ENCODE measurements around the gene ADRA2C.

The ADRA2C gene

DNA sequence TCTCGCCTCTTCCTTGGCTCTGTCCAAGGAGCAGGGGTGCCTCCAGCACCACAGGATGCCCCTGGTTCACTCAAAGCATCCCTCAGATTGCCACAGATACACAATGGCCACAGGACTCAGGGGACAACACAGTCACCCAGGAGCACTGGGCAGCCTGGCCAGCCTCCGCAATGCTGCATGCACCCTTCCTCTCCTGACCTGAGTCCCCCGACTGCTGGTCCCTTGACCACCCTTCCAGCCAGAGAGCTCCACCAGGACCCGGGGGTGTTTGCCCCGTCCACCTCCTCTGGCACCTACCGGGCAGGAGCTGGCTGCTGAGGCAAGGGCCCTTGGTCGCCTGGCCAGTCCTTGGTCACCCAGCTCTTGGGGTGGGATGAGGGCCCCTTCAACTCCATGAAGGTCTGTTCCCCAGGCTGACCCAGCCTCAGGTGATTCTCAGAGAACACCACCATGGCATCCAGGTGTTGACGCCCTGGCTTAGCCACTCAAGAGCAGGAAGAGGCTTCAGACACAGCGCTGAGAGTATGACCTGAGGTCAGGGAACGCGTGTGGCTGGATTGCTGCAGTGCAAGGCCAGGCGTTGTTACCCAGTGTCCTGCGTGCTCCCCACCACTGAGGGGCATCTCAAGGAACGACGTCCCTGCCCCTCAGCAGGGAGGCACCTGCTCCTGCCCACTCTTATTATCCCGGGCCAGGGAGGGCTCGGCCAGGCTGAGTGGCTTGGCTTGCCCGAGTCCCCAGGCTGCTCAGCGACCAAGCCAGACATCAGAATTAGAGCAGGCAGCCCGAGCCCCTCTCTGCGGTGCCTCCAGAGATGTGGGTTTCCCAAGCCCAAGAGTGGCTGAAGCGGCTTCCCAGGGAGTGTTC lies 10.2 kb downstream of the ADRA2C start:
- H3K9me3 Mint-ChIP-seq: no peaks in the 10 kb centered on the region
- no peaks in the 10 kb centered on the region for H3K36me3 Mint-ChIP-seq
- no peaks in the 10 kb centered on the region for H3K4me1 Mint-ChIP-seq
- ATAC-seq (peak; percentile 6), DNase-seq (ENCODE audit: low spot score in 2 of 2) (no peak)
- no peak overlapping the region for H3K4me3 Mint-ChIP-seq
- H3K27ac Mint-ChIP-seq: no peak overlapping the region

DNA sequence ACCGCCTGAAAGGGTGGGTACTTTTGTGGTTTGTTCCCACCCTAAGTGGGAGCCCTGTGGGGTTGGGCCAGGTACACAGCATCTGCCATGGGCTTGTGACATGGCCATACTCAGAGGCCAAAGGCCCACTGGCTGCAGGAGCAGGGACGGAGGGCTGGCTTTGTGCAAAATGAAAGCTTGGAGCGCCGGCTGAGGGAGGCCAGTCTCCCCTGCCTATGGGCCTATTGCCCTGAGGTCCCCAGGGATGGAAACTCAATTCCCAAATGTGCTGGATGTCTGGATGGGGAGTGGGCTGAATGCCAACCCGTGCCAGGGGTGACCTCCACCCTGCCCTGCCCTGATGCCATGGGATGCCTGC lies 10.8 kb downstream of the ADRA2C start:
- H3K36me3 Mint-ChIP-seq: no peaks in the 10 kb centered on the region
- H3K4me1 Mint-ChIP-seq: no peaks in the 10 kb centered on the region
- no peaks in the 10 kb centered on the region for H3K9me3 Mint-ChIP-seq
- ATAC-seq (no peak), DNase-seq (ENCODE audit: low spot score in 2 of 2) (no peak)
- H3K27ac Mint-ChIP-seq: no peak overlapping the region
- H3K4me3 Mint-ChIP-seq: no peak overlapping the region

DNA sequence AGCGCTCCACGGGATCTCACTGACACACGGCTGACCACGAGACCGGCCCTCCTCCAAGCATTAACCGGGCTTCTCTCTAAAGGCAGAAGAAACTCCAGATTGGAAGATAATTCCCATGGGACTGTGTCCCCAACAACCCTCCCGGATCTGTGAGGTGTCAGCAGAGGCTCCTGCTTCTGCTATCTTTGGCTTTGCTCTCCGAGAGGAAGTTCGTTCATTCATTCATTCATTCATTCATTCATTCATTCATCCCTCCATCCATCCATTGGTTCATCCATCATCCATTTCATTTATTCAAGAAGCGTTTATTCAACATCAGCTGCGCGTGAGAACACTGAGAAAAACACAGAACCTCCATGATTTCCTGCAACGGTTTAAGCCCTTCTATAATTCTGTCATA lies 11.5 kb downstream of the ADRA2C start:
- no peak overlapping the region for H3K27ac Mint-ChIP-seq
- no peaks in the 10 kb centered on the region for H3K9me3 Mint-ChIP-seq

DNA sequence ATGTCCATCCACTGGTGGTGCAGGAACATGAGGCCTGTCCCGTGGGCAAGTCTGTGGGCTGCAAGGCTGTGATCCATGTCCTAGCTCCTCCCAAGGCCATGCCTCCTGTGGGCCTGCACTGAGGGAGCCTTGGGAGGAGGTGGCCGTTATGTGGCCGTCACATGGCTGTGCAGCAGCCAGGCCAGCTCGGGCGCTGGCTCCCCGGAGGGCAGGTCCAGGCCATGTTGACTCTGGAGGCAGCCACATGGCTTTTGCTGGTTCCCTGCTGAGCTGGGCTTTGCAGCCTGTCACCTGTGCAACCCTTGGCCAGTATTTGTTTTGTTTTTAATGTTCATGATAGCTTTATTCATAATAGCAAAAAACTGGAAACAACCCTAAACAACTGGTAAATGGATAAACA lies 13.3 kb downstream of the ADRA2C start:
- H3K4me1 Mint-ChIP-seq: no peaks in the 10 kb centered on the region
- no peak overlapping the region for H3K27ac Mint-ChIP-seq
- no peaks in the 10 kb centered on the region for H3K36me3 Mint-ChIP-seq
- H3K9me3 Mint-ChIP-seq: no peaks in the 10 kb centered on the region
- H3K4me3 Mint-ChIP-seq: no peak overlapping the region
- no peak for DNase-seq (ENCODE audit: low spot score in 2 of 2)
- ATAC-seq: no peak

More for the DNA sequence above, 11.5 kb downstream of the ADRA2C start:
- ATAC-seq (no peak), DNase-seq (ENCODE audit: low spot score in 2 of 2) (no peak)
- Mint-ChIP-seq H3K4me1 (no peaks in the 10 kb centered on the region), H3K4me3 (no peak overlapping the region), H3K36me3 (no peaks in the 10 kb centered on the region)

DNA sequence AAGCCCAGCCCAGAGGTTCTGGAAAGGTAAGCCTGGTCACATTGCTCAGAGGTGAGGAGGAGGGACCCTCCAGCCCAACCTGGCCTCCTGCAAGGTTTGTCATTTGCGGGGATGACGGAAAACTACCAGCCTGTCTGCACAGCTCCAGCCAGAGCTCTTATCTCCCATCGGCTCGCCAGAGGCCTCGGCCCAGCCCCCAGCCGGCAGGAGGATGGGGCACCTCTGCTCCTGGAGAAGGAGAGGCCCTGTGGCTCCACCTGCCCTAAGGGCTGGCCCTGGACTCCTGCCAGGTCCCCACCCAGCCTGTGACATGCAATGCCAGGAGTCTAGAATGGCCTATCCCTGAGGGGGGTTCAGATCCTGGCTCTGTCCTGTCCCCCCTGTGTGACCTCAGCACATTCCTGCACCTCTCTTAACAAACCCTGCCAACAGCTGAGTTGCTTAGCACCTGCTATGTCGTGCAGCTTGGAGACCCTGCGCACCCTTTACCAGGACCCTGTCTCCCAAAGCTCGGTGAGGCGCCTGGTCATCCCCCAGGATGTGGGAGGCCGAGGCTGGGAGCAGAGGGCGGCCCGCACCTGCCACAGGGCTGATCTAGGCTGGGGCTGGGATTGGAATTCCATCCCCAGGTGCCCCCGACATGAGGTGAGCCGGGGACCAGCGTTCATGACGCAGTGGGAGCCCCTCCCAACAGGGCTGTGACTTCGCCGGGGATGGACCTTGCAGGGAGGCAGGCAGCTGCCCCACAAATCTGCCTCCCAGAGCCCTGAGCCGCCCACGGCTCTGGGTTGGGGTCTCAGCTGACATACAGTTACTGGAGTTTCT lies 14.4 kb downstream of the ADRA2C start:
- ATAC-seq (no peak), DNase-seq (ENCODE audit: low spot score in 2 of 2) (no peak)
- Mint-ChIP-seq H3K9me3 (no peaks in the 10 kb centered on the region), H3K27ac (no peak overlapping the region), H3K36me3 (no peaks in the 10 kb centered on the region), H3K4me1 (no peaks in the 10 kb centered on the region), H3K4me3 (no peak overlapping the region)

DNA sequence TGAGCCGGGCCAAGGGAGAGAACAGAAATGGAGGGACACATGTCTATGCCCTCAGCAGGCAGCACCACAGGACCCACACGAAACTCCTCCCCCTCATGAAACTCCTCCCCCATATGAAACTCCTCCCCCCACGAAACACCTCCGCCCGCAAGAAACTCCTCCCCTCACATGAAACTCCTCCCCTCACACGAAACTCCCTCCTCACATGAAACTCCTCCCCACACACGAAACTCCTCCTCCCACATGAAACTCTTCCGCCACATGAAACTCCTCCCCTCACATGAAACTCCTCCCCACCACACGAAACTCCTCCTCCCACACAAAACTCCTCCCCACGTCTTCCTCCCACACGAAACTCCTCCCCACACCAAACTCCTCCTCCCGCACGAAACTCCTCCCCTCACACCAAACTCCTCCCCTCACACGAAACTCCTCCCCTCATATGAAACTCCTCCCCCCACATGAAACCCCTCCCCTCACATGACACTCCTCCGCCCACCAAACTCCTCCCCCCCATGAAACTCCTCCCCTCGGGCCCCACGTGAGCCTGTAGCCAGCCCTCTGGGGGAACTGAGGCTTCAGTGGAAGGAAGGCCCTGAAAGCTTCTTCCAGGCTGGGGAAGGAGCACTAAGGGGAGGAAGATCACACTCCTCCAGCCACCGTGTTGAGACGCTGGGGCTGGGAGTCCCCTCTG lies 15.2 kb downstream of the ADRA2C start:
- ATAC-seq (no peak), DNase-seq (ENCODE audit: low spot score in 2 of 2) (no peak)
- Mint-ChIP-seq H3K4me1 (no peaks in the 10 kb centered on the region), H3K9me3 (no peaks in the 10 kb centered on the region), H3K4me3 (no peak overlapping the region), H3K27ac (no peak overlapping the region), H3K36me3 (no peaks in the 10 kb centered on the region)

DNA sequence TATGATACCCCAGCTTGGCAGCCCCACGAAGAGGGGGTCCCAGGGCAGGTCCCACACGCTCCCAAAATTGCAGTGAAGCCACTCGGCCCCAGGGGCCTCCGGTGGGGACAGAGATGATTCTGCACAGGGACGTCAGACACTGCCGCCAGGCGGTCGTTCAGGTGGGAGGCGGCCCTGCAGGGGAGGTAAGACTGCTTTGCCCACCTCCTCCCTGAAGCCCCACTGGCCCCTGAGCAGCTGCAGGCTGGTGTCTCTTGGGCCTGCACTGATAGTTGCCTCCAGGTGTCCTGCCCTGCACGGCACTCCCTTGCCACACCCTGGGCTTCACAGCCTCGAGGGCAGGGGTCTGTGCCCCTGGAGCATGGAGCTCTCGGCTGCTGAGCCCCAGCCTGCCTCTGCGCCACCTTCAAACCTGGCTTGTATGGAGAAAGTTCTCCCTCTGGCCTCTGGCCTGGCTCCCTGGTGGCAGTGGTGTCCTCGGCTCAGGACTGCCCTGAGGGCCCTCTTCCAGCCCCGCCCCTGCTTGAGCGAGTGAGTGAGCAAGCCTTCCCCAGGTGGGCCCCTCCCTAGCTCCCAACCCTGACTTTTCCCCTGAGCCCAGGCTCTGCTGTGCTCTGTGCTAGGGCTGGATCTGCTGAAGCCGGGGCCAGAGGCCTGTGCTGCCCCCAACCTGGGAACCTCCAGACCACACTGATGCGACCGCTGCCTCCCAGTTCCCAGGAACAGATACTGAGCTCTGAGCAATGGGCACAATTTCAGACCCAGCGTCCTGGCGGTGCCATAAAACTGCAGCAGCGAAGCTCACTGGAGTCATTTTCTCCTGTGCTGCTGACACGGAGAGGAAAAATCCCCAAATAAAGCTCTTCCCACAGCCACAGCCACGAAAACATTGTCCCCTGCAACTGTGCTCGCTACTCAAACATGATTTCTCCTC lies 16.1 kb downstream of the ADRA2C start:
- Mint-ChIP-seq H3K27ac (no peak overlapping the region), H3K4me3 (no peak overlapping the region), H3K4me1 (no peaks in the 10 kb centered on the region), H3K36me3 (no peaks in the 10 kb centered on the region), H3K9me3 (no peaks in the 10 kb centered on the region)
- no peak for ATAC-seq
- DNase-seq (ENCODE audit: low spot score in 2 of 2): no peak

DNA sequence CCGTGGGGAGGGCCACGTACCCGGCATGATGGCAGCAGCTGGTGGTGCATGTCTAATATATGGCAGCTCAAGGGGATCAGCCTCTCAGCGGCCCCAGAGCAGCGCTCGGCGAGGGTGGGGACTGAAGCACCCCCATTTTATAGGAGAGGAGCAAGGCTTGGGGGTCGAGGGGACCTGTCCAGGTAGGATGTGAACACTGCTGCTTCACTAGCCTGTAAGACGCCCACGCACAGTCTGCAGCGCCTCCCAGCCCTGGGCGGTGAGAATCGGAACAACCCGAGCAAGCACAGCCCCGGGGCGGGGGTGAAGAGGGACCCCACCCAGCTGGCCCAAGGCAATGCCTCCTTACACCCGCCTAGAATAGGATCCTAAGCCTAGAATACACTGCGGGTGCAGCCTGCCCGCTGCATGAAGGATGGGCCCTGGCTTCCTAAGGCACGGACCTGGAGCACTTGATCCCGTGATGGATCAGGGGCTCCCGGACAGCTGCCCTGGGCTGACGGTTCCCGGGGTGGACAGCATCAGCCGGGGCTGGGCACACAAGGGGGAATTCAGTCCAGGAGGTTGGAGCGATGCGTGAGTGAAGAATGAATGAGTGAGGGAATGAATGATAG lies 17.6 kb downstream of the ADRA2C start:
- no peak overlapping the region for H3K27ac Mint-ChIP-seq
- H3K4me1 Mint-ChIP-seq: no peaks in the 10 kb centered on the region
- H3K4me3 Mint-ChIP-seq: no peak overlapping the region
- ATAC-seq (peak; percentile 34), DNase-seq (ENCODE audit: low spot score in 2 of 2) (no peak)
- H3K36me3 Mint-ChIP-seq: no peaks in the 10 kb centered on the region
- no peaks in the 10 kb centered on the region for H3K9me3 Mint-ChIP-seq

DNA sequence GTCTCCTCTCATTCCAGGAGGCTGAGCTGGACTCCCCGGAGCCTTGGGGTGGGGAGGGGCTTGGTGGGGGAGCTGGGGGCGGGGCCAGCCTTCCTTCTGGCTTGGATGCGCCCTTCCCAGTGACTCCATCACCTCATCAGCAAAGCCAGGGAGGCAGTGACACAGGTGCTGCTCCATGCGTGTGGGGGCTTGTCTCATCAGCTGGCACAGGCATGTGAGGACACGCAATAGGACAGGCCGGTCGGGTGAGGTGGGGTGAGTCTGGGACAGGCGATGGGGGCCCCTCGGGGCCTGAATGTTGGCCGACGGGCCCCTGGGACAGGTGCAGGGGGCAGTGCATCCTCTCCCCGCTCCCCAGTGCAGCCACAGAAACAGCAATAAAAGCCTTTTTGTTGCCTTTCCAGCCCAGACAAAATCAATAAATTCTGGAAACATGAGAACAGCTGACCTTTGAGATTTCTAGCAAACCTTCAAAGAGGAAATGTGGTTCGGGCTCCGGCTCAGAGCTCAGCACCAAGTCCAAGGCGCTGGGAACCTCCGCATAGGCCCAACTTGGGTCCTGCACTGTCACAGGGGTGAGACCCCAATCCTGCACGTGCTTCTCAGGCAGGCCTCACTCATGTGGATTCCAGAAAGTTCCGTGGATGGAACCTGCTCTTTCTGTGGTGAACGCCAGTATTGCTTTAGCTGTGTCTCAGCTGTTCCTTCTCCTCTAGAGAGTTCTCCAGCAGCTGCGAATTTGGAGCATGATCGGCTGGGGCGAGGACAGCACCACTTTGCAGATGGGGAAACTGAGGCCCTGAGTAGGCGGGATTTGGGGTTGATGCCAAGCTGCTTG lies 18.5 kb downstream of the ADRA2C start:
- Mint-ChIP-seq H3K9me3 (no peaks in the 10 kb centered on the region), H3K36me3 (no peaks in the 10 kb centered on the region), H3K4me1 (no peaks in the 10 kb centered on the region), H3K4me3 (no peak overlapping the region), H3K27ac (no peak overlapping the region)
- DNase-seq (ENCODE audit: low spot score in 2 of 2) (no peak), ATAC-seq (no peak)

DNA sequence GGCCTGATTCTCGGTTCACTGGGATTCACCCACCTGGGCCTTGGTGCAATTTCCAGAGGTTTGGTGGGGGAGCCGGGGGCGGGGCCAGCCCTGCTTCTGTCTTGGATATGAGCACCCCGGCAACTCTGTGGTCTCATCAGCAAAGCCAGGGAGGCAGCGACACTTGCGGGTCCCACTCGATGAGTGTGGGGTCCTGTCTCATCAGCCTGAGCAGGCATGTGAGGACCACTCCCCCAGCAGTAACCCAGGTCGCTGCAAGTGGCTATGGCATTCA lies 19.0 kb downstream of the ADRA2C start:
- Mint-ChIP-seq H3K4me3 (no peak overlapping the region), H3K27ac (no peak overlapping the region), H3K9me3 (no peaks in the 10 kb centered on the region), H3K36me3 (no peaks in the 10 kb centered on the region), H3K4me1 (no peaks in the 10 kb centered on the region)
- no peak for DNase-seq (ENCODE audit: low spot score in 2 of 2)
- no peak for ATAC-seq

DNA sequence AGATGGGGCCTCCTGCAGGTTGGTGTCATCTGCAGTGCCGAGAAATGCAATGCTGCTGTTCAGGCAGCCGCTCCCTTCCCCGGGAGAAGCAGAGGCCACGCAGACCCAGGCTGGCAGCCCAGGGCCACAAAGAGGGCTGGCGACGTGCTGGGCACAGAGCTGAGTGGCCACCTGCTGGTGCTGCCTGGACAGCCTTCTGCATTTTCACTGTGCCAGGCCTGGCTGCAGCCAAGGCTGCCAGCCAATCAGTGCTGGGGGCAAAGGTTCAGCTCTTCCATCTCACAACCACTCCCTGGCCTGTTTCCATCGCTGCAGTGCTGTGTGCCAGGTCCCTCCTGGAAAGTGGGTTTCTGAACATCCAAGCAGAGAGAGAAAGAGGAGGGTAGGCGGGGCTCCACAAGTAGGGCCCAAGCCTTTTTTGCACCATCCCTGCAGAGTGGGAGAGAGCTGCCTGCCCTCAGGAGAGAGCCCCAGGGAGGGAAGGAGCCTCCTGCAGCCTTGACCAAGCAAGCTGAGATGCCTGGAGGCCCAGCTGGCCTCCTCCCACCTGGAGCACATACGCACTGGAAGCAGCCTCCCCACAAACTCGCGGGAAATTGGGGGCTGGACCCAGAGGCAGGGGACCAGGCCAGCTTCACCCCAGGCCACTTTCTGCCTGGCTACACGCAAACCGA lies 20.1 kb downstream of the ADRA2C start:
- Mint-ChIP-seq H3K4me3 (no peak overlapping the region), H3K4me1 (no peaks in the 10 kb centered on the region), H3K36me3 (no peaks in the 10 kb centered on the region), H3K27ac (no peak overlapping the region), H3K9me3 (no peaks in the 10 kb centered on the region)
- DNase-seq (ENCODE audit: low spot score in 2 of 2) (no peak), ATAC-seq (no peak)

DNA sequence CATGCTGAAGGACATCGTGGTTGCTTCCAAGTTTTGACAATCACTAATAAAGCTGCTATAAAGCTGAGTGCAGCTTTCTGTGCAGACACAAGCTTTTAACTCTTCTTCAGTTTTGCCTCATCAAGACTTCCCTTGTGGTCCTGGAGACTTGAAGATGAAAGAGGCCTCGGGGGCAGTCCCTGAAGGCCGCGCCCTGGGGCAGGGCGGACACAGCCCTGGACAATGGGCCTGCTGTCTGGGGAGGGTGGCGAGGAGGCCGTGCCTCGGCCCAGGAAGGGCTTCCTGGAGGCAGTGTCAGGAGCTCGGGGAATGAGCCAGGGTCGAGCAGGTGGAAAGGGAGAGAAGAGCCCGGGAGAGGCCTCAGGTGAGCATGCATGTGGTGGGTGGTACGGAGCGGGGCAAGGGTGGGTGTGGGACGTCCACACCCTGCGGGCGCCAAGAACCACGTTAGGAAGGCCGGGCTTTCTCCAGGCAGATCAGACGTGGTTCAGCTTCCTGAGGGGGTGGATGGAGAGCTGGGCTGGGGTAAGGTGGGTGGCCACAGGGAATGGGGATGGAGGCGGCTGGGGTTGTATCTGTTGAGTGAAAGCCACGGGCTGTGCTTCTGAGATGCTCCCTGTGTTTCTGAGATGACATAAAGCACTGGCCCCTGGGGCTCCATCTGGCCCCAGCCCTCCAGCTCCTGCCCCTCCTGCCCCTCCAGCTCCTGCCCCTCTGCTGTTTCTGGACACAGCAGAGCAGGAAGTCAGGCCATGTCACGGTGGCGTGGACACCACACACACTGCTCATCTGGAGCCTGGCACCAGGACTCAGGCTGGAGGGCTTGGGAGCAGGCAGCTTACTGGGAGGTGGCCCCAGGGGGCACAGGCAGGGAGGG lies 21.5 kb downstream of the ADRA2C start:
- ATAC-seq (no peak), DNase-seq (ENCODE audit: low spot score in 2 of 2) (no peak)
- no peak overlapping the region for H3K4me3 Mint-ChIP-seq
- H3K27ac Mint-ChIP-seq: no peak overlapping the region
- H3K9me3 Mint-ChIP-seq: no peaks in the 10 kb centered on the region
- no peaks in the 10 kb centered on the region for H3K4me1 Mint-ChIP-seq
- H3K36me3 Mint-ChIP-seq: no peaks in the 10 kb centered on the region

DNA sequence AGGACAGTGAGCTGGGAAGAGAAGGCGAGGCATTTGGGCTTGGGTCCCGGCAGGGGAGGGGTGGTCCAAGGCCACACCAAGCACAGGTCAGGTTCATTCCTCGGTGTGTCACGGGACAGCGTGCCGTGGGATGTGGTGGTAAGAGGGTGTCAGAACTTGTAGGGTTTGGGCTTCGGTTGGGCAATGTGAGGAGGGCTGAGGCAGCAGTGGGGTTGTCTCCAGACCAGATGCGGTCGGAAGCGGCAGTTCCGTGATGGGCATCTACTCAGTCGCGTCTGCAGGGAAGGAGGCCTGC lies 22.1 kb downstream of the ADRA2C start:
- H3K4me3 Mint-ChIP-seq: no peak overlapping the region
- no peaks in the 10 kb centered on the region for H3K36me3 Mint-ChIP-seq
- no peaks in the 10 kb centered on the region for H3K4me1 Mint-ChIP-seq
- DNase-seq (ENCODE audit: low spot score in 2 of 2) (no peak), ATAC-seq (no peak)
- H3K9me3 Mint-ChIP-seq: peaks cover 3% of the 10 kb centered on the region
- H3K27ac Mint-ChIP-seq: no peak overlapping the region

Data from stimulated activated effector memory CD8-positive, alpha-beta T cell treated with anti-CD3 and anti-CD28 coated beads, Interleukin-12 subunit alpha, Interleukin-12 subunit beta, amount 100 ng/mL, for 72 hours (primary cell).